Endothelial cell of hepatic sinusoid (primary cell): ENCODE data around the gene FCGBP.
"Not testable (repeated sequence)": the region's sequence is repeated elsewhere in the genome, so short reads cannot be mapped to it uniquely, and the experiment has no call there.

Source experiments
- in situ Hi-C: cut with HindIII; loops from 2 replicates; pipeline ENCODE4 v1.10.0; 2017; ENCODE audit warnings: low sequenced_read_pairs

FCGBP gene

DNA sequence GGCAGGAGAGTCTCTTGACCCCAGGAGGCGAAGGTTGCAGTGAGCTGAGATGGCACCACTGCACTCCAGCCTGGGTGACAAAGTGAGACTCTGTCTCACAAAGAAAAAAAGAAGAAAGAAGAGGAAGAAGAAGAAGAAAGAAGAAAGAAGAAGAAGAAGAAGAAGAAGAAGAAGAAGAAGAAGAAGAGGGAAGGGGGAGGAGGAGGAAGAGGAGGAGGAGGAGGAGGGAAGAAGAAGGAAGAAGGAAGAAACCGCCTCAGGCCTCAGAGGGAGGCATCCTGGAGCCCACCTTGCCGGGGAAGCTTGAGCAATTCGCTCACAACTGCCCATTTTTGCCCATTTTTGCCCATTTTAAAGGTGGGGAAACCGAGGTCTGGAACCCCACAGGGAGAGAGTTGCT lies 9.5 kb downstream of the FCGBP start:
- in situ Hi-C loops: loop anchor here (25.0 kb wide), 2 partner anchors 137 to 138 kb away; partner anchors contain the start of genes LEUTX and ZNF780B

DNA sequence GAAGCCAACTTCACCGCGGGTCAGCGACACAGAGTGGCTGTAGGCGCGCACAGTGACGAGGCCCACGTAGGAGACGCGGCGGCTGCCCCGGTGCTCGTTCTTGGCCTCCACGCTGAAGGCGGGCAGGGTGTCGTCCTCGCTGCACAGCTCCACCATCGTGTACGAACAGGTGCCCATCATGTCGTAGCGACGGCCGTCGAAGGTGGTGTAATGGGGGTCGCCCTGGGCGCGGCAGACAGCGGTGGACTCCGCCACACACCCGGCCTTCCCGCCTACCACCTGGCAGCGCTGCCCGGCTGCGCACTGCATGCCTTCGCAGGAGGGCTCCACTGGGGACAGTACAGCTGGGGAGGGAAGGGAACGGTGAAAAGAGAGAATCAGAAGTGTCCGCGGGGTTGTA lies 10.0 kb downstream of the FCGBP start:
- in situ Hi-C loops: no loop called here

DNA sequence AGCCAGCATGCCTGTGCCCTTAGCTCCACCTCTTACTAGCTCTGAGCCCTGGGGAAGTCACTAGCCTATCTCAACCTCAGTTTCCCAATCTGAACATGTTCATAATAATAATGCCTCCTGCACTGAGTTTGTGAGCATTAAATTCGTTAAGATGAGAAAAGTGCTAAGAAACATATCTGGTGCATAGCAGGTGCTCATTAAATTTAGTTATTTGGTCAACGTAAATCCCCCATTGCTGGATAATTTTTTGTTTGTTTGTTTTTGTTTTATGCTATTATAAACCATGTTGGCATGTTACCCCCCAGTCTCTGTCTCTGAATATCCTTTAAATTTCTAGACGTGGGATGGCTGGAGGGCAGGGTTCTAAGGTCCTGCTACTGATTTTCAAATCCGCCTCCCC lies 10.6 kb downstream of the FCGBP start:
- in situ Hi-C loops: no loop called here

DNA sequence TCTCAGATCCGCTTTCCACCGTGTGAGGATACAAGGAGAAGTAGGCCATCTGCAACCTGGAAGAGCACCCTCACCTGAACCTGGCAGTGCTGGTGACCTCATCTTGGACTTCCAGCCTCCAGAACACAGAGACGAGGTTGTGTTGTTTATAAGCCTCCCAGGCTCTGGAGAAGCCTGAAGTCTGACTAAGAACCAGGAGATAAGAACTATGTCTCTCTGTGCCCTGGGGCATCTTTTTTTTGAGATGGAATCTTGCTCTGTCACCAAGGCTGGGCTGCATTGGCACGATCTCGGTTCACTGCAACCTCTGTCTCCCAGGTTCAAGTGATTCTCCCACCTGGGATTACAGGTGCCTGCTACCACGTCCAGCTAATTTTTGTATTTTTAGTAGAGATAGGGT lies 14.5 kb downstream of the FCGBP start:
- in situ Hi-C loops: no loop called here

DNA sequence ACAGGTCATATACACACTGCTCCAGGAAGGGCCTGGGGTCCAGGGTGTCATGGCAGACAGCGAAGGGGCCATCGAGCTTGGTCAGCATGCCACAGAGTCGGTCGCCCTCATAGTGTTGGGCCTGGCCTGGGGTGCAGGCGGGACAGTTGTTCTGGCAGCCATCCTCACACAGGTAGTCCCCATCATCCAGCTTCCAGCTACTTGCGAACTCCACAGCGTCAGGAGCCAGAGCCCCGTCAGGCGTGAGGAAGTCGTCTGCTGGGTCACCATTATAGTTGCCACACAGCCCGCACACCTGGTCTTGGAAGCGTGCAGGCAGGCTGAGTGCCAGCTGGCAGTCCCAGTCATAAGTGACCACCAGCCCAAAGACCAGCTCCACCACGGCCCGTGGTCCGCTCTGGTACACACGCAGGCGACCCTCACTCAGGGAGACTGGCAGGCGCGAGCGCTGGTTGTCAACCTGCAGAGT lies 16.2 kb downstream of the FCGBP start:
- in situ Hi-C loops: no loop called here

DNA sequence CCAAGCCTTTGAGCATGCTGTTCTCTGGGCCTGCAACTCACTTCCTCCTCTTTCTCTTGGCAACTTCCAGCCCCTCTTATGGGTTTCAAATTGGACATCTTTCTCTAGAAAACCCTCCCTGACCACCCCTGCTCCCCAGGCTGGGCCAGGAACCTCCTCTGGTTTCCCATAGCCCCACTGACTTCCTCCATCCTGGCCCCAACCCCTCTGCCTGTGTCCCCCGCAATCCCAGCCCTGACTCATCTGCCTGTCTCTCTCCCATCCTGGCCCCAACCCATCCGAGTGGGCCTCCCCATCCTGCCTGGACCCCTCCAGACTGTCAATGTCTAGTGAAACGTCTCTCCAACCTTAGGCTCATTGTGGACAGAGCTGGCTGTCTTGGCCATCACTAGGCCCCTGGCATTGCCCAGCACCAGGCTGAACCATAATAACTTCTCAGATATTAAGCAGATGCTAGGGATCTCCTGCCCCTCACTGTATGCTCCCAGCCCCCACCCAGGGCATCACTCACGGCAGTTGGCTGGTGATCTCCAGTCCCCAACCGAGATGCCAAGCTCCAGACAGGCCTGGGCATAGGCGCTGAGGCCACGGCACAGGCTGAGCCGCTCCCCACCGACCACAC lies 16.8 kb downstream of the FCGBP start:
- in situ Hi-C loops: no loop called here

DNA sequence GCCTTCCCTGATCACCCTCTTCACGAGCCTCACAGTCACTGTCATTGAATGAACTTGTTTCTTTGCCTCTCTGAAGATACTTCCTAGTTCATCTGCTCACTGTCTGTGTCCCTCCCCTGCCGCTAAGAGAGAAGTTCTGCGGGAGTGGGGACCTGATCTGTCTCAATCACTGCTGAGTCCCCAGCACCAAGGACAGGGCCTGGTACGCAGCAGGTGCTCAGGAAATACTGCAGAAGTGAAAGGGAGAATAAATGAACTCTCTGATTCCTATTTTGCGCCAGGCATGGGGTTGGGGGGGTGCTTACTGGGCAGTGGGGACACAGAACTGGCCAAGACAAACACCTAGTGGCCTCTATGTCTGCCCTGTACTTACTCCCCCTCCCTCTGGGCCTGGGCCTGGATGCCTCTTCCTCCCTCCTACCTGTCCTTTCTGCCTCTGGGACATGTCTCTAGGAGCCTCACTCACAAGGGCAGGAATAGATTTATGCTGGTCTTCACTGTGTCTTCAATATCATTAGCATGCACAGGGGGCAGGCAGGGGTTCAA lies 17.5 kb downstream of the FCGBP start:
- in situ Hi-C loops: no loop called here

DNA sequence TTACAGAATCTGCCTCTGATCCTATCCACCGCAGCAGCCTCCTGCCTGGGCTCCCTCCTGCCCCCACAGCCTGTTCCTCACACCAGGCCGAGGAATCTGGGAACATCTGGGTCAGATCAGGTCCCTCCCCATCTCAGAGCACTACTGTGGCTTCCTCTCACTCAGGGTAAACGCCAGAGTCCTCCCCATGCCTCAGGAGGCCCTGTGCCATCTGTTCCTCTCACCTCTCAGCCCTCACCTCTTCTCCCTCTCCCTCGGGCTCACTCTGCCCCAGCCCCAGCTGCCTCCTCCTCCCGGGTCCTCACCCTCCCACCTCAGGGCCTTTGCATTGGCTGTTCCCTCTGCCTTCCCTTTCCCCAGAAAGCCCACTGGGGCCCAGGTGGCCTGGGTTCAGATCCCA lies 18.2 kb downstream of the FCGBP start:
- in situ Hi-C loops: no loop called here

DNA sequence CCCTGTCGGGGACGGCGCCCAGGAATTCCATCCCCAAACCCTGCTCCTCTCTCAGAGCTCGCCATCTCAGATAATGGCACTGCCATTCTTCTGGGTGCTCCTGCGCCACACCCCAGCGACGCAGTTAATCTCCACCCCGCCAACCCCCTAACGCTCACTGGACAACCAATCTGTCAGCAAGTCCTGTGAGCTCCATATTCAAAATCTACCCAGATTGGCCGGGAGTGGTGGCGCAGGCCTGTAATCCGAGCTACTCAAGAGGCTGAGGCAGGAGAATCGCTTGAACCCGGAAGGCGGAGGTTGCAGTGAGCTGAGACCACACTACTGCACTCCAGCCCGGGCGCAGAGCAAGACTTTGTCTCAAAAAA lies 18.6 kb downstream of the FCGBP start:
- in situ Hi-C loops: no loop called here

DNA sequence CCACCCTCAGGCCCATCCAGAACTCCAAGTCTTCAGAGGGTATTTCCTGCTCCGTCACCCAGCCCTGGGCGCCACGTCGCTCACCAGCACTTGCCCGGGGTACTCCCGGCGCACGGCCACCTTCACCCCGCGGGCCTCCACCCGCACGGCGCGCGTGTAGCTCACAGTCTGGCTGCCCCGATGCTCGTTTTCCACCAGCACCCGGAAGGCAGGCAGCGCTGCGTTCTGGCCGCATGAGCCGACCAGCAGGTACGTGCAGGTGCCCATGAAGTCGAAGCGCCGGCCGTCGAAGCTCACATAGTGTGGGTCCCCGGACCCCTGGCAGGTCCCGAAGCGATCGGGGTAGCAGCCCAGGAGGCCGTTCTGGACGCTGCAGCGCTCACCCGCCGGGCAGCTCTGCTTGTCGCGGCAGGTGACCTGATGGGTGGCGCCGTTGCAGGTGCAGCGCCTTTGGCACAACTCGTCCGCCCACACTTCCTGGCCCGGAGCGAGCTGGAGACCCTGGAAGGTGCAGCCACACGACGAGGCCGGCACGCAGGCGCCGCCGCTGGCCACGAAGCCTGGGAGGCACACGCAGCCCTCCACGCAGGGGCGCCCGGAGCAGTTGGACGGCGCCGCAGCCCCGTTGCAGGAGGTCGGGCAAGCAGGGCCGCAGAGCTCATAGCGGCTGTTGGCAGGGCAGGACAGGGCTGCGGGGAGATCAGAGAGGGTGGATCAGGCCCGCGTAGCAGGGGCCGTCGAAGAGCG lies 19.2 kb downstream of the FCGBP start:
- in situ Hi-C loops: no loop called here

DNA sequence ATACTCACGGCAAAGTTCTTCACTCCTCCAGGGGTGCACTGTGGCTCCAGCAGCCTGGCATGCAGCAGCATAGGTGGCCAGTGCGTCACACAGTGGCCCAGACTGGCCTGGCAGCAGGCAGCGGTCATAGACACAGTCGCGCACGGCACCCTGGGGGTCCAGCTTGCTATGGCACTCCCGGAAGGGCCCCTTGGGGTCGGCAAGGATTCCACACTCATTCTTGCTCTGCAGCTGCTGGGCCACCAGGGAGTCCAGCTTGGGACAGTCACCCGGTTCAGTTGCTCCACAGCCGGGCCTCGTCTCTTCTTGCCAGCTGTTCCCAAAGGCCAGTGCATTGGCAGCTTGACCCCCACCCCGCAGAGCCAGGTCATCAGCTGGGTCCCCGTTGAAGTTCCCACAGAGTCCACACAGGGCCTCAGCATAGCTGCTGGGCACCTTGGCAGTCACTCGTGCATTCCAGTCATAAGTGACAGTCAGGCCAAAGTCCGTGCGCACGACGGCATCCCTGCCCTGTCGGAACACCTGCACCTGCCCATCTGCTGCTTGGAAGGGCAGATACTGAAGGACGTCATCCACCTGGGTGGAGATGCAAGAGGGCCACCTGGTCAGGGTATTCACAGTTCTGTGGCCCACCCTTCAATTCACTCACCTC lies 20.6 kb downstream of the FCGBP start:
- in situ Hi-C loops: no loop called here

DNA sequence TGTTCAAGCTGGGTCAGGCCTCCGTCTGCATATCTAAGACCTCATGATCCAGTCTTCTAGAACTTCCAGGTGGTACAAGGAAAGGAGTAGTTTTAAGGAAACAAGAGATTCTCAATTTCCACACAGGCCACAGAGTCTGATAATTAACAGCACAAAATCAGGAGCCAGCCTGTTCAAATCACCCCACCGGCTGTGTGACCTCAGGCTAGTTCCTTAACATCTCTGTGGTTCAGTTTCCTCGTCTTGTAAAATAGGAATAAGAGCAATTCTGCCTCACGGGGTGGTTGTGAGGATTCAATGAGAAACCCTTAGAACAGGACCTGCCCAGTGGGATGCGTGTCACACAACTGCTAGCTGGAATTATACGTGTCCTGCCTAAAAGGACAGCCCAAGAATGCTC lies 25.6 kb downstream of the FCGBP start:
- in situ Hi-C loops: no loop called here

DNA sequence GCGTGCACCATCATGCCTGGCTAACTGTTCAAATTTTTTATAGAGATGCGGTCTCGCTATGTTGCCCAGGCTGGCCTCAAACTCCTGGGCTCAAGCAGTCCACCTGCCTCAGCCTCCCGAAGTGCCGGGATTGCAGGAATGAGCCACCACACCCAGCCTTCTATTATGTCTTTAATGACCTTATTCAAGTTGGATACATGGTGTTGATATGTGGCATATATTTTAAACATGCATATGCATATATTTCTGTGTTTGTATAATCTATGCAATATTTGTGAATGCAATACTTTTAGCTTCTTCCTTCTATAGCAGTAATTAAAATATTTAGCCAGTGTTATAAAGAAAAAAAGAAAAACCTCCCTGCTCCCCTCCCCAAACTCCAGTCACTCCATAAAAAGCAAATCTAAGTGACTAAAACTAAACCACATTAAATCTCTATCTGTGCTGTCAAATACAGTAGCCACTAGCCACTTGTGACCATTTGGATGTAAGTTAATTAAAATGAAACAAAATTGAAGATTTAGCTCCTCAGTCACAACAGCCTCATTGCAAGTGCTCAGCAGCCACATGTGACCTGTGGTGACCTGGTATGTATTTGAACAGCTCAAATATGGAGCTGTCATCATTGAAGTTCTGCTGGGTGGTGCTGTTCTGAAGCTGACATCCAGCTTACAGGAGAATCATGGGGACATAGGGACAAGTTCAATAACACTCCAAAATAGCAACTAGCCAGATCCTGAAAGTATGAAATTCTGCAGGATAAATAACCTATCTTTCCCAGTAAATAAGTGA lies 27.4 kb downstream of the FCGBP start:
- in situ Hi-C loops: no loop called here

DNA sequence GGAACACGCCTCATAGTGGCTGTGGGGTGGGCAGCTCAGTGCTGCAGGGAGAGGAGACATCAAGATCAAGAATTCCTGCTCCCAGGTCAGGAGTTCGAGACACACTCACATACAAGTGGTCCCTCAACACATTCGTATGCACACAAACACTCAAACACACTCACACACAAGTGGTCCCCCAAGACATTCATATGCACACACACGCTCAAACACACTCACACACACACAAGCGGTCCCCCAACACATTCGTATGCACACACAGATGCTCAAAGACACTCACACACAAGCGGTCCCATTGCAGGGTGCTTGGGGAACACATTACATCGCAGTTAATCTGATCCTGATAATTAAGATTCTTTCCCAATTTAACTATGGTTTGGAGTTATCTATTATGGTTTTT lies 28.2 kb downstream of the FCGBP start:
- in situ Hi-C loops: no loop called here

DNA sequence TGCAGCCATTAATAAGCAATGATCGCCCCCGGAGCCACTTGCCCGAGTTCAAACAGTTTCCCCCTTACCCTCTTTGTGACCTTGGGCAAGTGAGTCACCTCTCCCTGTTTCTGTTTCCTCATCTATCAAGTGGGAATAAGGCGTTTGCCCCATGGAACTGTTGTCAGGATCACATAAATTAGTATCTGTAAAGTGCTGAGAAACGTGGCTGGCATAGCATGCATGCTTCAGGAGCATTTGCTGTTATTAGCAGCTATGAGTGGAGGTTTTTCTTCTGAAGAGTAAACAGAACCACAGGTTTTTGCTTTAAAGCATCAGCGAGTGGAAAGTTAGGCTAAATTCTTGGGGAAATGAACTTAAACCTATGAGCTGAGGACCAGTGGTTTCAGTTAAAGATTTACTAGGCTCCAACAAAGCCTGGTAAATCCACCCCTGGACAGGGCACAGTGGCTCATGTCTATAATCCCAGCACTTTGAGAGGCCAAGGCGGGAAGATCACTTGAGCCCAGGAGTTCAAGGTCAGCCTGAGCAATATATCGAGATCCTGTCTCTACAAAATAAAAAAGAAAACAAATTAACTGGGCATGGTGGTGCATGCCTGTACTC lies 30.8 kb downstream of the FCGBP start:
- in situ Hi-C loops: not testable (repeated sequence)

DNA sequence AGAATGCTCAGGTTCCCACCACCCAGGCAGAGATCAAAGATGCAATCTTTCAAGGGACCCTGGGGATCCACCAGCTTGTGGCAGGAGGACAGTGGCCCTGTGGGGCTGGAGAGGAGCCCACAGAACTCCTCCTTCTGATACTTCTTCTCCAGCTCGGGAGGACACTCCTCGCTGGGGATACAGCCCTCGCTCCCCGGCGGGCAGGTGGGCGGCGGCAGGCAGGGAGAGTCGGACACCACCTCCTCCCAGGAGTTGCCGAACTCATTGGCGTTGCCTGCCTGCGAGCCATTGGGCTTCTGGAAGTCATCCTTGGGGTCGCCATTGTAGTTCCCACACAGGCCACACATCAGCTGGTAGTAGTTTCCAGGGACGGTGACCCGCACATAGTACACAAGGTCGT lies 32.1 kb downstream of the FCGBP start:
- in situ Hi-C loops: not testable (repeated sequence)

DNA sequence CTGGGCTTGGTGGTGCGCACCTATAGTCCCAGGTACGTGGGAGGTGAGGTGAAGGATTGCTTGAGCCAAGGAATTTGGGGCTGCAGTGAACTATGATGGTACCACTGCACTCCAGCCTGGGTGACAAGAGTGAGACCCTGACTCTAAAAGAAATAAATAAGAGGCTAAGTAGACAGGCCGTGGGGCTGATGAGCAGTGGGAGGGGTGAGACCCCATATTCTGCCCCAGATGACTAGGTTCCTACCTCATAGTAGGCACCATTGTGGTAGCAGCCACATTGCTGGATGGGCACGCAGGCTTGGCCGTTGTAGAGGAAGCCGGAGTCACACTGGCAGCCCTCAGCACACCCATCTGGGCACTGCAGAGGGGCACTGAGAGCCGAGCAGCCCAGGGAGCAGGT lies 32.8 kb downstream of the FCGBP start:
- in situ Hi-C loops: not testable (repeated sequence)

DNA sequence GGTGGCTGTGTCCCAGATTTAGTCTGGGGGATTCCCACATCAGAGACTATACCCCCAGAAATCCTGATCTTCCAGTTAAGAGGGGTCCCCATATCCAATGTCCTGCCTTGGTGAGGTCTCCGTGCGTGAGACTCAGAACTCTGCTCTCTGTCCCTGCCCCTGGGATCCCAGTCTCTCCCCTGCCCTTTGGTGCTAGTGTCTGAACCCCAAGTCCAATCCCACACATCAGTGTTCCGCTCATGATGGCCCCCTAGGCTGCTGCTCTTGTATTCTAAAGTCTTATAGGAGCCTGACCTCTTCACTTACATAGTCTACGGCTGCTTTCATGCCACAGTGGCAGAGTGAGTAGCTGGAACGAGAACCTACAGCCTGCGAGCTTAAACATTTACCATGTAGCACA lies 35.6 kb downstream of the FCGBP start:
- in situ Hi-C loops: not testable (repeated sequence)

DNA sequence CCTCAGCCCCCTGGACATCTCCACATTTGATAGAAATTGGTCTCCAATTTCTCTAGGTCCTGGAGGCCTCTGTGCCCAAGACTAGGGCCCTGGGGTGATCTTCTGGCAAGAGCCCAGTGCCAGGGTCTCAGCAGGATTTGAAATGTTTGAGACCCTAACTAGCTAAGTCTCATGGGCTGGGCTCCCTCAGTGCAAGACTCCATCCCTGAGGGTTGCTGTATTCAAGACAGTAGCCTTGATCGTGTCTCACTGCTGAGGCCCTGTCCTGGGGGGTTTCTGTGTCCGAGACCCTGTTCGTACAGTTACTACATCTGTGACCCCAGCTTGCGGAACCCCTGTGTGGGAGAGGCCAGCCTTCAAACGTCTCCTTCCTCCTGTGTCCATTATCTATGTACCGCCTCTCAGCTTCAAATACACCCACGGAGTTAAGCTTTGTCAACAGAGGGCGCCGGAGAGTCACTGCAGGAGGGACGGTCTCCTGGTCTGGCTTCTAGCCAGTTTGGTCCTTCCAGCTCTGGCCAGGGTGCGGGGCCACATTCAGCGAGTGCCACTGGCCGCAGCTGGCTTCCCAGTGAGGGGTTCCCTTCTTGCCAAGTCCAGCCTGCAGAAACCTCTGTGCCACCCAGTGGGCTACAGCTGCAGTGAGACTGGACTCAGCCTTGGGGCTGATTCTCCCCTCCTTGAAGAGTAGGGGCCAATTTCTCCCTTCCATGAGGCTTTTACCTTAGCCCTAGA lies 36.8 kb downstream of the FCGBP start:
- in situ Hi-C loops: not testable (repeated sequence)

DNA sequence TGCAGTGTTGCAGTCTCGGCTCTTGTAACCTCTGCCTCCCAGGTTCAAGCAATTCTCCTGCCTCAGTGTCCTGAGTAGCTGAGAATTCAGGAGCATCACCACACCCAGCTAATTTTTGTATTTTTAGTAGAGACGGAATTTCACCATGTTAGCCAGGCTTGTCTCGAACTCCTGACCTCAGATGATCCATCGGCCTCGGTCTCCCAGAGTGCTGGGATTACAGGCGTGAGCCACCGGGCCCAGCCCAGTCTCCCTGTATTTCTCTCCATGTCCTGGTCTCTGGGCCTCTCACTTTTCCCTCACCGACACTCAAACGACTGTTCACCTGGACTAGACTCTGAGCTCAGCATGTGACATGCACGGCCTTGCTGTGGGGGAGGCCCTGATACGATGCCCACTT lies 39.3 kb downstream of the FCGBP start:
- in situ Hi-C loops: not testable (repeated sequence)
